GM12878 (cell line): ENCODE data around the gene C7orf33. TPM values are rescaled to one million over a fixed set of nuclear protein-coding genes. Genes with fewer than 3 reads are reported as not detected.

Experiments used
- ATAC-seq: fragments of 200-7000 bp; cut with Tn5 transposase; 3 replicates; pipeline ENCODE4 v1.9.1; 2020; ENCODE audit warnings: mild to moderate bottlenecking, moderate library complexity
- BruUV-seq: library from RNA; stranded (reverse); fragments of 400-500 nt; replicated peaks from 2 replicates; lab custom pipeline; 2021; lab: Mats Ljungman, UMichigan
- CTCF ChIA-PET: fragments of 300-600 bp; sonication (Branson Sonifier 250); formaldehyde crosslinking; extraction: SDS; loops from one replicate; lab custom pipeline; 2021; ENCODE audit warnings: inconsistent platforms; lab: Yijun Ruan, JAX
- POLR2A ChIA-PET: fragments of 350-600 bp; formaldehyde crosslinking; extraction: SDS; loops from one replicate; lab custom pipeline; 2021; ENCODE audit warnings: inconsistent platforms; lab: Charles Lee
- RAD21 ChIA-PET: fragments of 300-600 bp; sonication (Branson Sonifier 250); formaldehyde crosslinking; loops from one replicate; lab custom pipeline; 2023; ENCODE audit warnings: antibody characterized with exemption; ENCODE audit not compliant: unreplicated experiment; lab: Charles Lee
- SMC1A ChIA-PET: fragments of 300-600 bp; sonication (Branson Sonifier 250); formaldehyde crosslinking; loops from one replicate; lab custom pipeline; 2023; ENCODE audit not compliant: unreplicated experiment, uncharacterized antibody; lab: Charles Lee
- DNase-seq: peaks from one replicate; pipeline ENCODE4 v3.0.0-alpha.2; 2011; ENCODE audit warnings: low read depth, low spot score
- FAIRE-seq: peaks from 3 replicates; lab custom pipeline; 2011; peaks lifted over from hg19 to GRCh38; lab: Jason Lieb, UNC
- H2AFZ ChIP-seq: 2 replicates; pipeline ENCODE4 v1.6.0; 2011; ENCODE audit warnings: low read depth, low read length, control low read depth; ENCODE audit not compliant: control insufficient read depth
- H3K27ac ChIP-seq: 2 replicates; pipeline ENCODE4 v1.5.1; 2011; ENCODE audit warnings: control low read depth; ENCODE audit not compliant: control insufficient read depth, insufficient read depth
- H3K27me3 ChIP-seq, 2 experiments: replicated peaks in 1 of 2; 2 replicates each; pipeline versions ENCODE4 v1.6.0 to v1.6.1; 2011; ENCODE audit warnings: low read length in 1 of 2; ENCODE audit not compliant: control insufficient read depth in 2 of 2, insufficient read depth in 2 of 2
- H3K36me3 ChIP-seq, 2 experiments: 2 replicates each; pipeline ENCODE4 v1.5.1; 2011; ENCODE audit warnings: low read length in 1 of 2; ENCODE audit not compliant: control insufficient read depth in 2 of 2, insufficient read depth in 2 of 2
- H3K4me1 ChIP-seq: 2 replicates; pipeline ENCODE4 v1.6.1; 2011; ENCODE audit warnings: mild to moderate bottlenecking, low read length, moderate library complexity, mixed read lengths; ENCODE audit not compliant: control insufficient read depth, insufficient read depth
- H3K4me2 ChIP-seq: 2 replicates; pipeline ENCODE4 v1.6.0; 2011; ENCODE audit warnings: control low read depth; ENCODE audit not compliant: control insufficient read depth, insufficient read depth
- H3K4me3 ChIP-seq: fragments of 200-600 bp; sonication (generic); 2 replicates; pipeline ENCODE4 v1.5.1; 2016
- H3K79me2 ChIP-seq: 2 replicates; pipeline ENCODE4 v1.6.0; 2011; ENCODE audit warnings: low read length; ENCODE audit not compliant: control insufficient read depth, insufficient read depth
- H3K9ac ChIP-seq: 2 replicates; pipeline ENCODE4 v1.8.0; 2011; ENCODE audit warnings: low read length, control low read depth, mixed read lengths; ENCODE audit not compliant: control insufficient read depth, insufficient read depth
- H3K9me3 ChIP-seq: replicated peaks from 3 replicates; pipeline ENCODE4 v1.5.1; 2011; ENCODE audit warnings: mild to moderate bottlenecking, low read length; ENCODE audit not compliant: control insufficient read depth, insufficient read depth
- H4K20me1 ChIP-seq: 2 replicates; pipeline ENCODE4 v1.6.0; 2011; ENCODE audit not compliant: control insufficient read depth, insufficient read depth
- NKRF ChIP-seq: fragments of 450-650 bp; conservative IDR thresholded peaks from 2 replicates; pipeline ENCODE4 v1.6.1; 2017; ENCODE audit warnings: mild to moderate bottlenecking, moderate library complexity
- RBBP5 ChIP-seq: fragments of 200-600 bp; sonication (generic); conservative IDR thresholded peaks from 2 replicates; pipeline ENCODE4 v1.6.1; 2016
- SMARCA5 ChIP-seq: fragments of 450-650 bp; IDR thresholded peaks from 2 replicates; pipeline ENCODE4 v1.6.1; 2017; ENCODE audit warnings: mild to moderate bottlenecking
- ZBTB4 ChIP-seq: fragments of 450-650 bp; formaldehyde crosslinking; IDR thresholded peaks from 2 replicates; pipeline ENCODE4 v1.4.0; 2022; ENCODE audit warnings: mild to moderate bottlenecking, moderate library complexity
- ZNF687 ChIP-seq: fragments of 450-650 bp; IDR thresholded peaks from 2 replicates; pipeline ENCODE4 v1.6.1; 2017; ENCODE audit warnings: mild to moderate bottlenecking, moderate library complexity
- in situ Hi-C: fragments of 300-500 bp; cut with MboI; formaldehyde crosslinking; loops from 9 replicates; pipeline ENCODE4 v1.14.3; 2018; ENCODE audit warnings: mixed read lengths
- intact Hi-C: fragments of 100-400 bp; cut with micrococcal nuclease; formaldehyde crosslinking; loops from one replicate; pipeline ENCODE4 v1.14.2; 2022; ENCODE audit not compliant: unreplicated experiment
- polyA plus RNA-seq, 11 experiments: library from polyadenylated mRNA; depleted of rRNA in 4 of 11; unstranded in 6 of 11; stranded (reverse) in 5 of 11; fragments of >200 nt; fragmentation: Nextera tagmentation in 4 of 11; fragmentation: Illumina TruSeq in 1 of 11; extraction: Ambion mirVana in 4 of 11; extraction: Trizol in 1 of 11; gene quantifications; 1 replicate in 1 of 11; 2 replicates in 10 of 11; pipeline versions ENCODE4 v1.2.1 to v1.2.3, GENCODE V29; 2011 to 2016; ENCODE audit warnings: inconsistent platforms in 2 of 11, missing spikeins in 2 of 11, low read depth in 1 of 11
- total RNA-seq, 4 experiments: library from RNA; depleted of rRNA in 3 of 4; stranded (reverse); fragments of >200 nt in 3 of 4; fragmentation: Illumina TruSeq in 1 of 4; extraction: Trizol in 1 of 4; gene quantifications; 2 replicates each; pipeline versions ENCODE4 v1.2.1 to v1.2.3, GENCODE V29; 2013 to 2021

C7orf33 gene
- total and polyA plus RNA-seq, 10 of the 15 experiments (the other 5 are each of a cell fraction or from before 2014, with no cell fraction given), result not detected

GRCh38 chr7:148561099-148561498 lies 29.5 kb upstream of the C7orf33 start:
- Histone ChIP-seq H3K36me3 (no peaks in the 10 kb centered on the region), H3K27me3 (peaks cover 0 to 4% of the 10 kb centered on the region in 2 experiments; a peak in 2 of 4 replicates), H3K79me2 (no peaks in the 10 kb centered on the region), H3K4me1 (peaks cover 18% of the 10 kb centered on the region; the same call in 1 of the 2 replicates), H3K9ac (no peak overlapping the region), H2AFZ (no peak overlapping the region), H3K9me3 (no peaks in the 10 kb centered on the region; the same call in 2 of the 3 replicates), H3K4me3 (no peak overlapping the region), H3K4me2 (no peak overlapping the region), H3K27ac (no peak overlapping the region), H4K20me1 (no peaks in the 10 kb centered on the region)
- ChIA-PET RAD21 (interaction anchor here (1.6 kb wide), 1 partner anchor 14 kb away, joined by 5 read pairs; no protein-coding TSS in a partner anchor), SMC1A (interaction anchor here (0.6 to 5.2 kb wide), 2 partner anchors 14 to 462 kb away, joined by 3 to 40 read pairs; no protein-coding TSS in a partner anchor), POLR2A (interaction anchor here (0.7 kb wide), 2 partner anchors 135 kb away, joined by 3 read pairs; no protein-coding TSS in a partner anchor), CTCF (interaction anchor here (1.3 to 3.9 kb wide), 2 partner anchors 14 to 402 kb away, joined by 3 to 24 read pairs; no protein-coding TSS in a partner anchor)
- no TSS peak for BruUV-seq
- in situ Hi-C loops, result no loop called here
- no peak for FAIRE-seq
- DNase-seq, result no peak
- ATAC-seq, result no peak
- no peak for TF ChIP-seq ZBTB4 (CRISPR knock-in tag)
- no peak for TF ChIP-seq NKRF
- no peak for TF ChIP-seq ZNF687
- no peak for TF ChIP-seq RBBP5
- TF ChIP-seq SMARCA5, result no peak
- intact Hi-C loops, result loop anchor here (5.0 kb wide), 1 partner anchor 54 kb away; no protein-coding TSS in a partner anchor
